LNCaP clone FGC (cell line): ENCODE results near the gene TMBIM1.

Source experiments
- DNase-seq: peaks from one replicate; pipeline ENCODE4 v3.0.0-alpha.2; 2011; ENCODE audit warnings: low read depth
- H3K4me3 ChIP-seq: 2 replicates; pipeline ENCODE4 v1.5.1; 2011; ENCODE audit warnings: mild to moderate bottlenecking, low read depth, low read length, control low read depth
- CTCF ChIP-seq: IDR thresholded peaks from 2 replicates; pipeline ENCODE4 v1.5.1; 2012; ENCODE audit warnings: mild to moderate bottlenecking; ENCODE audit not compliant: control insufficient read depth, insufficient read depth; ENCODE audit errors: extremely low read depth

Gene TMBIM1

GRCh38 chr2:218249691-218250090 lies 42.6 kb downstream of the TMBIM1 start:
- no peak for TF ChIP-seq CTCF
- H3K4me3 ChIP-seq = no peak overlapping the region
- no peak for DNase-seq

GRCh38 chr2:218245214-218245613 lies 47.1 kb downstream of the TMBIM1 start:
- H3K4me3 ChIP-seq = no peak overlapping the region
- TF ChIP-seq CTCF = no peak
- no peak for DNase-seq

GRCh38 chr2:218244665-218245064 lies 47.6 kb downstream of the TMBIM1 start:
- H3K4me3 ChIP-seq = no peak overlapping the region
- peak; percentile 64 for DNase-seq
- TF ChIP-seq CTCF = no peak

GRCh38 chr2:218244204-218244603 lies 48.1 kb downstream of the TMBIM1 start:
- TF ChIP-seq CTCF = no peak
- no peak overlapping the region for H3K4me3 ChIP-seq
- no peak for DNase-seq

GRCh38 chr2:218238887-218239286 lies 53.4 kb downstream of the TMBIM1 start:
- H3K4me3 ChIP-seq = no peak overlapping the region
- no peak for DNase-seq
- no peak for TF ChIP-seq CTCF

GRCh38 chr2:218236829-218237228 lies 55.5 kb downstream of the TMBIM1 start:
- DNase-seq = no peak
- no peak overlapping the region for H3K4me3 ChIP-seq
- TF ChIP-seq CTCF = no peak

GRCh38 chr2:218235017-218235416 lies 57.3 kb downstream of the TMBIM1 start:
- no peak for DNase-seq
- no peak overlapping the region for H3K4me3 ChIP-seq
- no peak for TF ChIP-seq CTCF
